ENCODE measurements around the gene SPAG16.

- no peak for TF ChIP-seq IRF2 (CRISPR knock-in tag; IDR thresholded peaks at IDR 0.05; ENCODE audit: borderline replicate concordance, low read depth)
- TF ChIP-seq, protein P1, sequence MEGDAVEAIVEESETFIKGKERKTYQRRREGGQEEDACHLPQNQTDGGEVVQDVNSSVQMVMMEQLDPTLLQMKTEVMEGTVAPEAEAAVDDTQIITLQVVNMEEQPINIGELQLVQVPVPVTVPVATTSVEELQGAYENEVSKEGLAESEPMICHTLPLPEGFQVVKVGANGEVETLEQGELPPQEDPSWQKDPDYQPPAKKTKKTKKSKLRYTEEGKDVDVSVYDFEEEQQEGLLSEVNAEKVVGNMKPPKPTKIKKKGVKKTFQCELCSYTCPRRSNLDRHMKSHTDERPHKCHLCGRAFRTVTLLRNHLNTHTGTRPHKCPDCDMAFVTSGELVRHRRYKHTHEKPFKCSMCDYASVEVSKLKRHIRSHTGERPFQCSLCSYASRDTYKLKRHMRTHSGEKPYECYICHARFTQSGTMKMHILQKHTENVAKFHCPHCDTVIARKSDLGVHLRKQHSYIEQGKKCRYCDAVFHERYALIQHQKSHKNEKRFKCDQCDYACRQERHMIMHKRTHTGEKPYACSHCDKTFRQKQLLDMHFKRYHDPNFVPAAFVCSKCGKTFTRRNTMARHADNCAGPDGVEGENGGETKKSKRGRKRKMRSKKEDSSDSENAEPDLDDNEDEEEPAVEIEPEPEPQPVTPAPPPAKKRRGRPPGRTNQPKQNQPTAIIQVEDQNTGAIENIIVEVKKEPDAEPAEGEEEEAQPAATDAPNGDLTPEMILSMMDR (IDR thresholded peaks at IDR 0.05): no peak
- TF ChIP-seq EMX1 (CRISPR knock-in tag; IDR thresholded peaks at IDR 0.05): no peak
- no peak for TF ChIP-seq KAT7 (CRISPR knock-in tag; IDR thresholded peaks at IDR 0.05; ENCODE audit: borderline replicate concordance)
Measured at GRCh38 chr2:214217599-214217998, 933.3 kb downstream of the SPAG16 start.
